ENCODE data around the gene SLC26A3.

Gene SLC26A3

DNA sequence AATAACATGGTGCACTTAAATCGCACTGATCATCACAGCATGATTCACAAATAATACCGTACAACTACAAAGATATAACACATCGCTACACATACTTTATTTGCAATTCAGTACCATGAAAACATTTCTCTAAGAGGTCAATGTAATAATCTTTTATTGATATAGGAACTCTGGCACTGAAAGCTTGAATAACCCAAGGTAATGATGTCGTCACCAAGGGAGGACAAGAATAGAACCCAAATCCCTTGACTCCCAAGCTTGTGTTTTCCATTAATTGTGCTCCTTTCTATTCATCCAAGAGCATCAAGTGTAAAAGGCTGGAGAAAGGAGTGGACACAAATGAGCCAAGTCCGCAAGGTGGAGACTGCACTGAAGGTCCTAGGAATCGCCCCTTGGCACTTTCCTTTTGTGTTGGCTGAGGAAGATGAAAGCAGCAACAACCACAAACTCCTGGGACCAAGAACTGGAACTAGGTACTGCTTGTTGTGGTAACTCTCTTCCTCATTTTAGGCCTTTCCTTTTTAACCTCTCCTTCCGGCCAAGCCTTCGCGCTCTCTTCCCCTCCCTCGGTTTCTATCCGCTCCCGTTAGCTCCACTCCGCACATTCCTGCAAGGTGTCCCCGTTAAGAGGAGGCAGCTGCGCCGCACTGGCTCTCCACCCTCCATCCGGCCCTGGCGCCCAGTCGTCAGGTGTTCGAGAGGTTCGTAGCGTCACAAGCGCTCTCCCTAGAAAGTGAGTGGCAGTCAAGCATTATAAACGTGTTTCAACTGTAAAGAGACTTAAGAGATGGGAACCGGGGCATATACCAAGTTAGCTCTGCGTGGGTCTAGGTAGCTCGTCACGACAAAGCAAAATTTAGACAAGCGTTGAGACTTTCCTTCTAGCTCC, 60.1 kb downstream of the SLC26A3 start:
- DNase-seq (ENCODE audit: low read depth): peak; percentile 52
- peak overlapping the region; percentile 91 for H3K4me3 ChIP-seq (ENCODE audit: low read depth, low read length)
- TF ChIP-seq, protein P1, sequence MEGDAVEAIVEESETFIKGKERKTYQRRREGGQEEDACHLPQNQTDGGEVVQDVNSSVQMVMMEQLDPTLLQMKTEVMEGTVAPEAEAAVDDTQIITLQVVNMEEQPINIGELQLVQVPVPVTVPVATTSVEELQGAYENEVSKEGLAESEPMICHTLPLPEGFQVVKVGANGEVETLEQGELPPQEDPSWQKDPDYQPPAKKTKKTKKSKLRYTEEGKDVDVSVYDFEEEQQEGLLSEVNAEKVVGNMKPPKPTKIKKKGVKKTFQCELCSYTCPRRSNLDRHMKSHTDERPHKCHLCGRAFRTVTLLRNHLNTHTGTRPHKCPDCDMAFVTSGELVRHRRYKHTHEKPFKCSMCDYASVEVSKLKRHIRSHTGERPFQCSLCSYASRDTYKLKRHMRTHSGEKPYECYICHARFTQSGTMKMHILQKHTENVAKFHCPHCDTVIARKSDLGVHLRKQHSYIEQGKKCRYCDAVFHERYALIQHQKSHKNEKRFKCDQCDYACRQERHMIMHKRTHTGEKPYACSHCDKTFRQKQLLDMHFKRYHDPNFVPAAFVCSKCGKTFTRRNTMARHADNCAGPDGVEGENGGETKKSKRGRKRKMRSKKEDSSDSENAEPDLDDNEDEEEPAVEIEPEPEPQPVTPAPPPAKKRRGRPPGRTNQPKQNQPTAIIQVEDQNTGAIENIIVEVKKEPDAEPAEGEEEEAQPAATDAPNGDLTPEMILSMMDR (IDR thresholded peaks at IDR 0.05; ENCODE audit: low read depth, low read length, missing control alignments): no peak

DNA sequence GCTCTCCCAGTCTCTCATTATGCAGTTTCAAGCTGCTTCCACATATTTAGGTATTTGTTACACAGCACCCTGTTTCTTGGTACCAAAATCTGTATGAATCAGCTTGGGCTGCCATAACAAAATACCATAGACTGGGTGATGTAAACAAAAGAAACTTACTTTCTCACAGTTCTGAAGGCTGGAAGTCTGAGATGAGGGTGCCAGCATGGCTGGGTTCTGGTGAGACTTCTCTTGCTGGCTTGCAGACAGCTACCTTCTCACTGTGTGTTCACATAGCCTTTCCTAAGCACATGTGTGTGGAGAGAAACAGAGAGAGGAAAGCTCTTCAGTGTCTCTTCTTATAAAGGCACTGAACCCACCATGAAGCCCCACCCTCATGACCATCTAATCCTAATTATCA, 74.7 kb downstream of the SLC26A3 start:
- no peak for DNase-seq (ENCODE audit: low read depth)
- no peak overlapping the region for H3K4me3 ChIP-seq (ENCODE audit: low read depth, low read length)
- TF ChIP-seq, protein P1 (IDR thresholded peaks at IDR 0.05; ENCODE audit: low read depth, low read length, missing control alignments): no peak

DNA sequence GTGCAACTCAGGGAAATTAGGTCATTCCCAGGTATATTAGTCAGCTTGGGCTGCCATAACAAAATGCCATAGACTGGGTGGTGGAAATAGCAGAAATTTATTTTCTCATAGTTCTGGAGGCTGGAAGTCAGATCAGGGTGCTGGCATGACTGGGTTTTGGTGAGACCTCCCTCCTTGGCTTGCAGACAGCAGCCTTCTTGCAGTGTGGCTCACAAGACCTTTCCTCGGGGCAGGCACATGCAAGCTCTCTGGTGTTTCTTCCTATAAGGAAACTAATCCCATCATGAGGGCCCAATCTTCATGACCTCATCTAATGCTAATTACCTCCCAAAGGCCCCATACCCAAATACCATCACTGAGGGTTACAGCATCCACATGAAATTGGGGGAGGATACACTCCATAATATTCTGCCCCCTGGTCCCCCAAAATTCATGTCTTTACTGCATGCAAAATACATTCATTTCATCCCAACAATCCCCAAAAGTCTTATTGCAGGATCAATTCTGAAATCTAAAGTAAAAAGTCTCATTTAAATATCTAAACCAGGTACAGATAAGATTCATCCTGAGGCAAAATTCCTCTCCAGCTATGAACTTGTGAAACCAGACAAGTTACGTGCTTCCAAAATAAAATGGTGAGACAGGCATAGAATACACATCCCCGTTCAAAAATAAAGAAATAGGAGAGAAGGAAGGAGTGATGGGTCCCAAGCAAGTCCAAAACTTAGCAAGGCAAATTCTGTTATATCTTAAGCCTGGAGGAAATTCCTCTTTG, 76.5 kb downstream of the SLC26A3 start:
- H3K4me3 ChIP-seq (ENCODE audit: low read depth, low read length): no peak overlapping the region
- TF ChIP-seq, protein P1 (IDR thresholded peaks at IDR 0.05; ENCODE audit: low read depth, low read length, missing control alignments): no peak
- DNase-seq (ENCODE audit: low read depth): no peak

DNA sequence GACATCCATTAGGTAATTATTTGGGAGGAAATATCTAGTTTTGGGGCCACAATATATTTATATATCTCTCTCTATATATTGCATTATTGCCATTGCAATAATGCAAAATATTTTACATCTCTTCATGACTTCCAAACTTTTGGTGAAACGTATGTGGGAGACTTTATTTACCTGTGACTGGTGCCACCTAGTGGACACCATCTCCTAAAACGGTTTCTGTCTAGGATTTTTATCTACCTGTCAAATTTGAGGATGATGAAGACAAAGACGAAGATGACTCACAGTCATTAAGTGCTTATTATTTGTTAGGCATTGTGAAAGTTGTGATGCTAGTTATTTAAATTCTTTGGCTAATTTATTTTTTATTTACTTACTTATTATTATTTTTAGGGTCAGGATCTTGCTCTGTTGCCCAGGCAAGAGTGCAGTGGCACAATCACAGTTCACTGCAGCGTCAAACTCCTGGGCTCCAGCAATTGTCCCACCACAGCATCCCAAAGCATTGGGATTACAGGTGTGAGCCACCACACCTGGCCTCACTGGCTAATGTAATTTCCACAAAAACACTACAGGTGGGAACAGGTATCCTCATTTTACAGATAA, 77.8 kb downstream of the SLC26A3 start:
- TF ChIP-seq, protein P1 (IDR thresholded peaks at IDR 0.05; ENCODE audit: low read depth, low read length, missing control alignments): peak; percentile 30
- H3K4me3 ChIP-seq (ENCODE audit: low read depth, low read length): no peak overlapping the region
- peak; percentile 30 for DNase-seq (ENCODE audit: low read depth)

DNA sequence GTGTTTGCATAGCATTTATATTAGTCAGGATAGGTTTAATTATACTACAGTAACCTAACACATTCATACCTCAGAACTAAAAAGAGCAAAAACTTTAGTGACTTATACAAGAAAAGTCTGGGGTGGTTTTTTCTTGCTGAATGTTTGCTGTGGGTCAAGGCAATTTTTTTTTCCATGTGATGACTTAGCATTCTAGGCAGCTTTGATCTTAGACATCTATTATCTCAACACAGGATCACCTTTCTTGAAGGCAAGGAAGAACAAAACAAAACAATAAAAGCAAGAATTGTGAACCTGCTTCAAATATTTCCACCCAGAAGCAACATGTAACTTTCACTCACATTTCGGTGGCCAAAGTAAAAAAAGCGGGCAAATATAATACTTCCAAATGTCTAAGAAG, 79.8 kb downstream of the SLC26A3 start:
- TF ChIP-seq, protein P1 (IDR thresholded peaks at IDR 0.05; ENCODE audit: low read depth, low read length, missing control alignments): no peak
- no peak overlapping the region for H3K4me3 ChIP-seq (ENCODE audit: low read depth, low read length)
- DNase-seq (ENCODE audit: low read depth): no peak

DNA sequence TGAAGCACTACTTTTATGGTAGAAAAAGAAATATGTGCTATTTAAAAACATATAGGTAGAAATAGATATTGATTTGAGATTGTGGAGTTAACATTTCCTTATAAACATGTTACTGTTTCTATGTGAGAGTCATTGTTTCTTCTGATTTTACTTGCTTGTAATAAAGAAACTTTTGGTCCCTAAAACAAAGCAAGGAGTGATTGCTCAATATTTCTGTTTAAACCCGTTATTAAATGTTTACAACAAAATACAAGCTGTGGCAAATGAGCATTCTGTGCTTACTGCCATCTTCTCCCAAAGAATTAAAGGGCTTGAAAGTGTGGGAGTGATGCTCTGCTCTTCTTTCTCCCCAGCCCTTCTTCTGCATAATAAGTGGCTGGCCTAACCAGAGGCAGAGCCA, 81.7 kb downstream of the SLC26A3 start:
- no peak overlapping the region for H3K4me3 ChIP-seq (ENCODE audit: low read depth, low read length)
- TF ChIP-seq, protein P1 (IDR thresholded peaks at IDR 0.05; ENCODE audit: low read depth, low read length, missing control alignments): no peak
- DNase-seq (ENCODE audit: low read depth): no peak
